Bronchial epithelial cell (primary cell): ENCODE results near the gene KCNA5. TPM values are rescaled to one million over a fixed set of nuclear protein-coding genes. Genes with fewer than 3 reads are reported as not detected.

Source experiments
- DNase-seq: peaks from one replicate; pipeline ENCODE4 v3.0.0-alpha.2; 2010; ENCODE audit warnings: low read depth
- FAIRE-seq: peaks from 2 replicates; lab custom pipeline; 2011; peaks lifted over from hg19 to GRCh38; lab: Jason Lieb, UNC
- H3K27me3 ChIP-seq: 2 replicates; pipeline ENCODE4 v1.5.1; 2011; ENCODE audit warnings: low read length; ENCODE audit not compliant: control insufficient read depth, insufficient read depth
- H3K36me3 ChIP-seq: 2 replicates; pipeline ENCODE4 v1.5.1; 2011; ENCODE audit warnings: low read length; ENCODE audit not compliant: control insufficient read depth, insufficient read depth
- H3K4me3 ChIP-seq: 2 replicates; pipeline ENCODE4 v1.5.1; 2011; ENCODE audit warnings: mild to moderate bottlenecking, low read depth, low read length, control low read depth
- total RNA-seq: library from RNA; depleted of rRNA; stranded (reverse); fragments of >200 nt; gene quantifications from 2 replicates; pipeline ENCODE4 v1.2.1, GENCODE V29; 2014
- TF ChIP-seq, protein P1 (sequence below): IDR thresholded peaks from 2 replicates; pipeline ENCODE4 v1.5.1; 2011; ENCODE audit warnings: mild to moderate bottlenecking, moderate library complexity, low read length, control low read depth, inconsistent platforms; ENCODE audit not compliant: insufficient read depth, severe bottlenecking

Gene KCNA5
- total RNA-seq, 1 donor from 2014 or later: not detected

DNA sequence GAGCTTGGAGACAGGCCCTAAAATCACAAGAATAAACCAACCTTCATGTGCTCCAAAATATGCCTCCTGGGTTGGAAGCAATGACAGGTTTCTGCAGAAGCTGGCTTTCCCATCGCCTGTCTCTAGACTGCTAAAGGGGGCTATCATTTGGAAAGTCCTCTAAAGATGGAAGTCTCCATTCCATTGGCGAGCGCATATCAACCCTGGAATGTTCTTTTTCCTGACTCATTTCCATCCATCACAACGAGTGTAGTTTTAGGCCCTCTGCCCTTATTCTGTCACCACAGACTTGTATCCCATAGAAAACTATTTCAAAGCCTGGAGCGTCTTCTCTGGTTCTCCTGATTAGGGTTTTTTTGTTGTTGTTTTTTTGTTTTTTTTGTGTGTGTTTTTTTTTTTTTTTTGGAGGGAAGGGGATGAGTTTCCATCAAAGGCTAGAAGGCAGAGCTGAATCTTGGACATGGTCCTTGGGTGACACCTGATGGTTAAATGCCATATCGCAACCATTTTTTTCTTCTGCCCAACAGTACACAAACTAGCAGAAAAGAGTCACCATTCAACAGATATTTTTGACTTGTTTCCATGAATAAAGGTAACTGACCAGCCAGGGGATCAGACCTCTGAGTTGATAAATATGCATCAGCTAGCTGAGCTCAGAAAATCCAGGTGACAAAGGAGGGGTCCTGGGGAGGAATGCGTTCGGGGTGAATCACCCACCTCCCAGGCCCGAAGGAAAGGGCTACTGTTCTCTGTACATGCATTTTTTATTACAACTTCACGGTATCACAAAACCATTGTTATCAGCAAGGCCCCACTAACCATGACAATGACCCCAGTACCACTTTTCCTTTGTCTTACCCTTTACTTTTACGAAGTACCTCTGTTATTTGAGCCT, 40.5 kb downstream of the KCNA5 start:
- FAIRE-seq (no peak), DNase-seq (peak; percentile 56)
- Histone ChIP-seq H3K36me3 (no peaks in the 10 kb centered on the region), H3K4me3 (no peak overlapping the region), H3K27me3 (no peaks in the 10 kb centered on the region)
- TF ChIP-seq, protein P1, sequence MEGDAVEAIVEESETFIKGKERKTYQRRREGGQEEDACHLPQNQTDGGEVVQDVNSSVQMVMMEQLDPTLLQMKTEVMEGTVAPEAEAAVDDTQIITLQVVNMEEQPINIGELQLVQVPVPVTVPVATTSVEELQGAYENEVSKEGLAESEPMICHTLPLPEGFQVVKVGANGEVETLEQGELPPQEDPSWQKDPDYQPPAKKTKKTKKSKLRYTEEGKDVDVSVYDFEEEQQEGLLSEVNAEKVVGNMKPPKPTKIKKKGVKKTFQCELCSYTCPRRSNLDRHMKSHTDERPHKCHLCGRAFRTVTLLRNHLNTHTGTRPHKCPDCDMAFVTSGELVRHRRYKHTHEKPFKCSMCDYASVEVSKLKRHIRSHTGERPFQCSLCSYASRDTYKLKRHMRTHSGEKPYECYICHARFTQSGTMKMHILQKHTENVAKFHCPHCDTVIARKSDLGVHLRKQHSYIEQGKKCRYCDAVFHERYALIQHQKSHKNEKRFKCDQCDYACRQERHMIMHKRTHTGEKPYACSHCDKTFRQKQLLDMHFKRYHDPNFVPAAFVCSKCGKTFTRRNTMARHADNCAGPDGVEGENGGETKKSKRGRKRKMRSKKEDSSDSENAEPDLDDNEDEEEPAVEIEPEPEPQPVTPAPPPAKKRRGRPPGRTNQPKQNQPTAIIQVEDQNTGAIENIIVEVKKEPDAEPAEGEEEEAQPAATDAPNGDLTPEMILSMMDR: peak; percentile 65

DNA sequence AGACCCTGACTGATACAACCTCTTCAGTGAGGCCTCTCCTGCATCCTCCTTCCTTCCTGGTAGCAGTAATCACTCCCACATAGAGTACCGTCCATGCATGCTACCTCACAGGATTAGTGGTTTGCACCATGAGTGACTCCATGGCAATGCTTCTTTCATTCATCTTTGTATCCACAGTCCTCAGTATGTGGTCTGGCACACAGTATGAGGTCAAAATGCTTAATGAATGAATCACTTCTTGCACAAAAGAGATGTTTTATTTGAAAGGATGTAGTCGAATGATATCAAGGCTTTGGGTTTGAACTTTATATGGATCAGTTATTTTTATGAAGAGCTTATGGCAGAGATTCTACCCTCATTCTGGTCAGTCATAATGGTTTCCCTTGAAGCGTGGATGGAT, 42.2 kb downstream of the KCNA5 start:
- Histone ChIP-seq H3K4me3 (no peak overlapping the region), H3K36me3 (no peaks in the 10 kb centered on the region), H3K27me3 (no peaks in the 10 kb centered on the region)
- DNase-seq (peak; percentile 73), FAIRE-seq (no peak)
- TF ChIP-seq, protein P1: no peak

DNA sequence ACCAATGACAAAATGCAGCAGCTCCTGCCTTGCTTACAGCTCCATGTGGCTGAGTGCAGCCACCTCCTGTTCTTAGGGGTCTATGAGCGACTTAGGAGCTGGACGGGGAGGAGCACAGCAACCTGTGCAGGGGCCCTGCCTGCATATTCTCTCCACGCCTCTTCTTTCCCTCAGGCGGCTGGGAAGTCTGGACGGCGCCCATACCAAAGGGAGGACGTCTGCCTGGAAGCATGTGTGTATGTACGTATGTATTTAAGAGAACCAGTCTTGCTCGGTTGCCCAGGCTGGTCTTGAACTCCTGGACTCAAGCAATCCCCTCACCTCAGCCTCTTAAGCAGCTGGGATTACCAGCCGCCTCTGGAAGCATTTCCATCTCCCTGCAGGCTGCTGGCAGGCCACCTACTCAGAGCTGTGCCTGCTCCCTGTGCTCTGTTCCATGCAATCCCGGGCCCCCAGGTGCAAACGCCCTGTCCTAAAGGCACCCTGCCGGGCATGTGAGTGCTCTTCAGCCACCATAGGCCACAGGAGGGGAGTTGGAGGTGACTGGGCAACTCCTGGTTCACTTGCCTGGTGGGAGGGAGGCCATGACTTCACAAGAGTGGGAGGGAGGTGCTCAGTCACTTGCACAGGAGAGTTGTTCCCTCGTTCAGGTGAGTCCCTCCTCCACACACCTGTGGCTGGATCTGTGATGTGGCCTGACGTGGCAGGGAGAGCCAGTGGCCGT, 44.3 kb downstream of the KCNA5 start:
- H3K36me3 ChIP-seq: no peaks in the 10 kb centered on the region
- FAIRE-seq (no peak), DNase-seq (no peak)
- no peak overlapping the region for H3K4me3 ChIP-seq
- TF ChIP-seq, protein P1: no peak
- no peaks in the 10 kb centered on the region for H3K27me3 ChIP-seq

DNA sequence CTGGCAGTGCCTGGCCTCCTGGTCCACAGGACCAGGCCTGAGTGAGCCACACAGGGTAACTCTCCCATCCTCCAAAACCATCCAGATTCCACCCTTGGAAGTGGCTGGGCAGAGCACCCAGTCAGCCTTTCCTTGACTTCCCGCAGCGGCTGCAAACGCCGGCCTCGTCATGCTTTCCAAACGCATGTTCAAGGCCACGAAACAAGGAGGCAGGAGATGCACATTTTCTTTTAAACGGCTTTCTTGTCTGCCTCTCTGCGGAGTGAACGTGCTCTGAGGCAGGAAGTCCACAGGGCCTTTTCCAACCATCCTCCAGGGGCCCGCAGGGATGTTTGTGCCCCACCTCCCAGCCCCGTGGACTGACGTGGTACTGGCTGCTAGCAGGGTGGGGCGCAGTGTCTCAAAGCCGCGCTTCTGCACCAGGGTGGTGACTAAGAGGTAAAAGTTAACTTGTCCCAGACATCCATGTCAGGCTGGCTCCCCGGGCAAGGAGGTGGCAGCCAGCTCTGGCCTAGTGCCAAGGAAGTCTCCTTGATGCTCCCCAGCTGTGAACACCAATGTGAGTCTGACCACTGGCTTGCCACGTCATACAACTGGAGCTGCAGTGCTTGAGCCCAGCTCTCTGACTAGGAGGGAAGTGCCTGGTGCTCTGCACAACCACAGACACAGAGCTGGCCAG, 45.0 kb downstream of the KCNA5 start:
- Histone ChIP-seq H3K4me3 (no peak overlapping the region), H3K36me3 (no peaks in the 10 kb centered on the region), H3K27me3 (no peaks in the 10 kb centered on the region)
- TF ChIP-seq, protein P1: no peak
- FAIRE-seq (no peak), DNase-seq (no peak)

DNA sequence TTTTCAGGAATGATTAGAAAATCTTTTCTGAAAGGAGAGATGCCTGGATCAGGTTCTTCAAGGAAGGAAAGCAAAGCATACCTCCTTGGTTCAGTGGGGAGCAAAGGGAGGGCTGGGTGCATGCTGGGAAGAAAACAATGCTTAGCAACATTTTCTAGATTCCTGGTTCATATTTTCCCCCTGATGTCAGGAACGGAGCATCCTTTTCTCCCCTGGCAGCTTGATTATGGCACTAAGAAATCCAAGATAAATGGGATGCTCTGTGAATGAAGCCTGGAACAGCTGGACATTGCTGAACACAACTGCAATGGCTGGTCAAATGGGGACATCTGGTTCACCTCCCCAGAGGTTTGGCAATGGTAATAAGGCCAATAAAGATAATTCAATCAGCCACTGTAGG, 50.9 kb downstream of the KCNA5 start:
- FAIRE-seq: no peak
- no peaks in the 10 kb centered on the region for H3K36me3 ChIP-seq
- DNase-seq: no peak
- TF ChIP-seq, protein P1: no peak
- H3K4me3 ChIP-seq: no peak overlapping the region
- H3K27me3 ChIP-seq: no peaks in the 10 kb centered on the region
